GDM1 (cell line): ENCODE data around the gene ADAM12.
"Not testable (repeated sequence)": the region's sequence is repeated elsewhere in the genome, so short reads cannot be mapped to it uniquely, and the experiment has no call there.

Experiments used
- DNase-seq: peaks from one replicate; lab custom pipeline; 2025; lab: John Stamatoyannopoulos, UW

ADAM12 gene

DNA sequence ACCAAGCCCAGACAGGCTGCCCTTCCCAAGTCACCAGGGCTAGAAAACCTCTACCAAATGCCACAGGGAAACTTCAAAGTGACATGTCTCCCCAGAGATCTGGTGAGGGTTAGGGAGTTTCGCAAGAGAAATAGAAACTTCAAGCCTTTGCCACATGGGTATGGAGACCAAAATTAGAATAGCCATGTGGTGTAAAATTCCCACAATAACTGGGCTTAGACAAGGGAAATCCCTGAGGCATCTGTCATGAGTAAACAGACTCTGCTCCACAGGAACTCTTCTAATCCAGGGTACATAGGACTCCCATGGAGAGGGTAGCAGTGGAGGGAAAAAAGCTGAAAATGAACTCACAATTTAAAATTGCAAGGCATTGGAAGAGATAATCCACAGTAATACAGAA is 14.3 kb downstream of the ADAM12 start:
- DNase-seq: no peak

DNA sequence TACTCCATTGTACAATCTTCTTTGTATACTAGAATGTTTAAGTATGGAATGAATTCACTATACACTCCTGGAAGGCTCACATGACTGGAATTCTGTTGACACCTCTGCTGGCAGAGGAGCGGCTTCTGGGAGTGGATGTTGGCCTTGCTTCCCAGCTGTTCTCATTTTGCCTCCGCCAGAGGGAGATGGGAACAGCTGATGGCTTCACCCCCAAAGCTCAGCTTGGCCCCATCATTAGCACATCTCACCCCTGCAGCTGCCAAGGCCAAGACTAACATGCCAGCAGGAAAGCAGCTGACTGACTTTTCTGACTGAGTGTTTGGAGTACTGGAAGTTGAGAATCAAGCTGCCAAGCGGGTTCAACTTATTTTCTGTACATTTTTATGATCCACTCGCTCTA is 15.1 kb downstream of the ADAM12 start:
- no peak for DNase-seq

- DNase-seq: no peak
Measured at GRCh38 chr10:126372396-126372795, 15.9 kb downstream of the ADAM12 start.

- DNase-seq: no peak
Measured at GRCh38 chr10:126369125-126369710, 19.1 kb downstream of the ADAM12 start.

DNA sequence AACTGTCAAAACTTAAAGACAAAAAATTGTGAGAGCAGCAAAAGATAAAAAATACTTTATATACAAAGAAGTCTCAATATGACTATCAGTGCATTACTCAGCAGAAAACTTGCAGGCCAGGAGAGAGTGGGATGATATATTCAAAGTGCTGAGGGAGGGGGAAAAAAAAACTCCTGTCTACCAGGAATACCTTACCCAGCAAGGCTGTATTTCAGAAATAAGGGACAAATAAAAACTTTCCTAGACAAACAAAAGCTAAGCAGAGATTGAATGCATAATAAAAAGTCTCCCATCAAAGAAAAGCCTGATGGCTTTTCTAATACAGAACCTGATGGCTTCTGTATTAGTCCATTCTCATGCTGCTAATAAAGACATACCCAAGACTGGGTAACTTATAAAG is 31.1 kb downstream of the ADAM12 start:
- DNase-seq: no peak

GRCh38 chr10:126353666-126354065 is 34.6 kb downstream of the ADAM12 start:
- DNase-seq: no peak

DNA sequence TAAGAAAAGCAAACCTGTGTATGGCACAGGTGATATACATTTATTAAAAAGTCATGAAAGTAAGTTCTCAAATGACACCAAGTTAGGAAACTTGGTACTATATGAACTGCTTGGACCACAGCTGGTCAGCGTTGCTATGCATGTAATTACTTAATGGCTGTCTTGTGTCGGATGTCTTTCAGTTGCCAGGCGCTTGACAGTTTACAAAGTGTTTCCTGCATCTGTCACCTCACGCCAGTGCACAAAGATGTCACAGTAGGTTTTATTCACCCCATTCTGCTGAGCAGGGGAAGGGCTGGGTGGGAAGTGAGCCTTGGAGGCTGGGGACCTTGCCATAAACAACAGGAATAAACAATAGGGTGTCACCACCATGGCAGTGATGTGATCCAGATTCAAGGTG is 35.8 kb downstream of the ADAM12 start:
- no peak for DNase-seq

DNA sequence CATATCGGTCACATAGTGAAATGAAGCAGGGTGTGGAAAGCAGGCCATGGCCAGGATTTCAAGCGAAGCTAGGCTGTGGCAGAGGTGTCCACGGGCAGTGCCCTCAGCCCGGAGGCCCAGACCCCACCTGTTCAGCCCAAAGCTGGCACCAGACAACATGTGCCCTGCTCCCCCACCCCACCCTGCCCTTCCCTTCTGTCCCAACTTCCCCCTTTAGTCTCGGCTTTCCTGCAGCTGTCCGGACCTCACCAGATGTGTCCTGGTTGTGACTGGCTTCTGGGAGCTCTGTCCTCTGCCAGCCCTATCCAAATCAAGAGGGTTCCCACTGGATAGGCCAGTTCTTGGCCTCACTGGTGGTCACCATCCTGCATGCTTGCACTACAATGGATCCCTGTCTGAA is 37.3 kb downstream of the ADAM12 start:
- no peak for DNase-seq

DNA sequence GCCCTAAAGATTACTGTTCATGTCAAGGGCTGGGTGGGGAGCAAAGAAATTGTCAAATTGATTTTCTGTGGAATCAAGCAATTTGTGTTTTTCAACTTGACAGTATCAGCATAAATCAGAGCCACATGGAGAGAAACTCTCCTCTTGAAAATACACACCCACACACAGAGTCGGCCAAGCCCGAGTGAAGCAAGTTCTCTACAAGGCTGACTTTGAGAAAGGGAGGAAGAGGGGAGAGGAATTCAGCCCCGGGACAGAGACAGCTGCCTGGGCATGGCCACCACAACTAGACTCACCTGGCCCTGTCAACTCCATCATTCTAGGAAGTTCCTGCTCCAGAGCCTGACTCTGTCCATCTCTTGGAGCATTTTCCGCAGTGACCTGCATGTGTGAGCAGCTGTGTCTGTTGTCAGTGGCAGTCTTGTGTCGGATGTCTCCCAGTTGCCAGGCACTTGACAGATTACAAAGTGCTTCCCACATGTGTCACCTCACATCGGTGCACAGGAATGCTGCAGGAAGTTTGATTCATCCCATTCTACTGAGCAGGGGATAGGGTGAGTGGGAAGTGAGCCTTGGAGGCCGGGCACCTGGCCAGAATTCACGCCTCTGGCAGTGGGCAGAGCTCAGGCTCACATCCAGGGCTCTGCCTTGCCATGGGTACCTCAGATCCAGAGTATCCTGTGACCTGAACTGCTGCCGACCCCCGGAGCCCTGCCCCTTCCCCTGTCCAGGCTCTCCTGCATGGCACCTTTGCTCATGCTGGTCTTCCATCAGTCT is 37.9 kb downstream of the ADAM12 start:
- DNase-seq: no peak

- no peak for DNase-seq
Measured at GRCh38 chr10:126349676-126350075, 38.6 kb downstream of the ADAM12 start.

GRCh38 chr10:126349101-126349500 is 39.2 kb downstream of the ADAM12 start:
- DNase-seq: no peak

DNA sequence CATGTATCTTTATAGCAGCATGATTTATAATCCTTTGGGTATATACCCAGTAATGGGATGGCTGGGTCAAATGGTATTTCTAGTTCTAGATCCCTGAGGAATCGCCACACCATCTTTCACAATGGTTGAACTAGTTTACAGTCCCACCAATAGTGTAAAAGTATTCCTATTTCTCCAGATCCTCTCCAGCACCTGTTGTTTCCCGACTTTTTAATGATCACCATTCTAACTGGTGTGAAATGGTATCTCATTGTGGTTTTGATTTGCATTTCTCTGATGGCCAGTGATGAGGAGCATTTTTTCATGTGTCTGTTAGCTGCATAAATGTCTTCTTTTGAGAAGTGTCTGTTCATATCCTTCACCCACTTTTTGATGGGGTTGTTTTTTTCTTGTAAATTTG is 44.8 kb downstream of the ADAM12 start:
- not testable (repeated sequence) for DNase-seq

- no peak for DNase-seq
Measured at GRCh38 chr10:126342680-126343079, 45.6 kb downstream of the ADAM12 start.

DNA sequence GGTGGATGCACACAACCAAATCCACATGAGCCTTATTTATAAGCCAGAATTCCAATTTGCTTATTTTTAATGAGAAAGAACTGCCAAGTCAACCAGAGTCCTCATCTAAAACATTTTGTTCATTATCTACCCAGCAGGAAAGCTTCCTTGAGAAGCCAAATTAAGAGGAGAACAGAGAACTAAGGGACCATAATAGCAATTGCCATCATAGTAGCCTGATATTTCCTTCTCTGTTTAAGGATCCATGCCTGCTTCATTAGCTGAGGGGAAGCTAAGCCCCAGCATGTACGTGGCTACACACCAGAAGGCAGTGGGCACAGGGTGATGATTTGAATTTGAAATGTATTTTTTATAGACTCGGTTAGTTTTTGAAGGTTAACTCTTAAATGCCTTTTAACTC is 46.8 kb downstream of the ADAM12 start:
- DNase-seq: no peak

- no peak for DNase-seq
Measured at GRCh38 chr10:126337251-126337810, 50.9 kb downstream of the ADAM12 start.

DNA sequence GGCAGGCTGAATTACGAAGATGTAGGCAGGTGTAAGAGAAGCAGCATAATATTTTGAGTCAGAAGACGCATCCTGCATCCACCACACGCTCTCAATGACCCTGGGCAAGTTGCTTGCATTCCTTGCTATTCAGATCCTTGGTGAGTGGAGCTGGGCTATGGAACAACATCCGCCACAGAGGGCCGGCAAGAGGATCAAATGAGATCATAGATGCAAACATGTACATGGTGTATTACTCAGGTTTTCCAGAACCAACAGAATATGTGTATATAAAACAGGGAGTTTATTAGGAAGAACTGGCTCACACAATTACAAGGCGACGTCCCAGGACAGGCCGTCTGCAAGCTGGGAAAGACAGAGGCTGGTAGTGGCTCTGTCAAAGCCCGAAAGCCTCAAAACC is 51.5 kb downstream of the ADAM12 start:
- no peak for DNase-seq

DNA sequence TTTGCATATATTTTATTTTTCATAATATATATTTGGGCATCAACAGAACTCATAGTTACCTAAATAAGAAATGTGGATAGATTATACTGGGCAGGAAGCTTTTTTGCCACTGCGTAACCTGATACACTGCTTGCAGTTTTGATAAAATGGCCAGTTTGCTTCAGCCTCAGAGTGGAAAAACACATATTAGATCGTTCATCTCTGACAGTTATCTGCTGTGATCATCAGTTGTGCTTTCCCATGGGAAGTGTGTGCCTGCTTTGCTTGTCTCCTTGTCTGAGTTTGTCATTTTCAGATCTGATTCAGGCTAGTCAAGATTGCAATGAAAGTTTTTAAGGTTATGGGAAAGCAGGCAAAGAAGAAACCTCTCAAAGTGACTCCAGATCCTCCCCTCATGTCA is 54.0 kb downstream of the ADAM12 start:
- DNase-seq: no peak

DNA sequence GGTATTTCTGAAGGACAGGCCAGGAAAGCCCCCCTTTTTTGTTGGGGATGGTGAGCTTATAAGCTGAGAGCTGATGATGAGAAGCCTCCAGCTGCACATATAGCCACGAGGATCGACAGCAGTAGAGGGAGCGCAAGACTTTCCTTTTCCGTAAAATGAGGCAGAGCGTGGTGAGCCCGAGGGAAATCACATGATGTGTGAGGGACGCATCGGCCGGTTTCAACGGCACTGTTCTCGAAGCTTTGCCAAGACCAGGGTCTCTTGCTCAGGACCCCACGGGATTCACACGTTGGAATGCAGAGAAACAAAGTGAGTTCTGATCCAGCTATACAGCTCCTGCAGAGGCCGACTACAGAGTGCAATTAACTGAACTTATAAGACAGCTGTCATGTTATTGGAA is 55.7 kb downstream of the ADAM12 start:
- DNase-seq: no peak

GRCh38 chr10:126331101-126331500 is 57.2 kb downstream of the ADAM12 start:
- no peak for DNase-seq

- no peak for DNase-seq
Measured at GRCh38 chr10:126324826-126325225, 63.5 kb downstream of the ADAM12 start.

GRCh38 chr10:126321440-126321839 is 66.8 kb downstream of the ADAM12 start:
- no peak for DNase-seq

GRCh38 chr10:126317751-126318150 is 70.5 kb downstream of the ADAM12 start:
- no peak for DNase-seq

DNA sequence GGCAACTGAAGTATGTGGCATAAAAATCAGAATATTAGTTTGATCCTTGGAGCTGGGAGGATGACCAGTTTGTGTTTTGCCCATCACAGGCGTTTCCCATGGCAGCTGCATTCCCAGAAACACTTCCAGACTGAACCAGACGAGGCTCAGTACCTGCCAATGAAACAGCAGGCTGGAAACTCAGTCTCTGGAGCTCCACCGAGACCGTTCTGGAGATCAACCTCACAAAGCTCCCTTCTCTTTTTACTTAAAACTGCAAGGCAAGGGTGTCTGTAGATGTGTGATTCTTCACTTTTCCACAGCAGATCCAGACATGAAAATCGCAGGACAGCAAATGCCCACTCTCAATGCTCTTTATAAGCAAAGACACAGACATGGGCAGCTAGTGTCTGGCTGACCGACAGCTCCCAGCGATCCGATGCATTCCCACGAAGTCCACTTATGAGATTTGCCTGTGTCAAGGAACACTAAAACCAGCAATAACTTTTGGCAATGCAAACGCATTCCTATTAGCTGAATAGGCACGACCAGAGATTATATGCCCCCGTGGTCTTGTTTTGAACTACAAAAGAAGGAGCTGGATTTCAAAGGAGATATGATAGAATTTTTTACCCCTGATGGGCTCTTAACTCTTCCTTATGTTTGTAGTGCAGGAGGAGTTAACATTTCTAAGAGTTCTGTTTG is 72.6 kb downstream of the ADAM12 start:
- DNase-seq: no peak
